HG02678 (cell line): Measurements from ENCODE around the gene FAT1.

Experiments
- ATAC-seq: cut with Tn5 transposase; IDR thresholded peaks from one replicate; pipeline ENCODE4 v1.9.1; 2021; ENCODE audit warnings: mild to moderate bottlenecking, moderate library complexity; ENCODE audit not compliant: unreplicated experiment

The FAT1 gene

GRCh38 chr4:186701788-186702187 is 21.9 kb downstream of the FAT1 start:
- no peak for ATAC-seq

- no peak for ATAC-seq
Observed at GRCh38 chr4:186701273-186701672, 22.4 kb downstream of the FAT1 start.

DNA sequence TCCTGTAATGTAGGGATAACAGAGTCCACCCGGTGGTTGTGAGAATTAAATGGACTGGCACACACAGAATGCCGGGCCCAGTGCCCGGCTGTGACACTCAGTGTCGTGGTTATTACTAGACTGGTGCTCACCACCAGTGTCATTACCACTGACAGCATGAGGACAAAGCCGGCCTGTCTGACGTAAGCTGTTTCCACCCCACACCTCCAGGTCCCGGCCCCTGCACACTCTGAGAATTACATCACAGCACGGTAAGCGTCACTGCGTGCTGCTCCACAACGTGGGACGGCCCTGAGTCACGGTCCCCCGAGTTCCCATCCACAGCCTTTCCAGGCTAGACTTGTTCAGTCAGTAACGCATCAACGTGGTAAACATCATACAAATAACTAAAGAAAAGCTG is 22.9 kb downstream of the FAT1 start:
- ATAC-seq, result no peak

DNA sequence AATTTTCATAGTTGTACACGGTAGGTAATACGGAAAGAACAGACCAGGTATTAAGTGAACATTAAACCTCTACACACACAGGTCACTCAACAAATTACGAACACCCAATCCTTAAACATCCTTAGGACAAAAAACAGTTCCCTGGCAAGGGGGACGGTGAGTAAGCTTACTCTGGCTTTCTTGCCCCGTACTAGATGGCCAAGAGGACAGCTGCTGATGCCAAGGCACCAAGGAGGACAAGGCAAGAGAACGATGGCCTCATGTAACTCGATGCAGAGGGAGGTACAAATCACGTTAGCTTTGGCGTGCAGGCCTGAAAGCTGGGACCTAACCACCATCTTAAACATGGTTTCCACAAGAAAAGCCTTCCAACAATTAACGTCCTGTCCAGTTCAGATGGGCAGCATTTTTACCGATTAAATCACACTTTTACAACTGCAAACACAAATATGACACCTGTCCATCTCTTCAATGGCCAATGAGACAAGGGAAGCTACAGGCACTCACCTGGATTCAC is 23.7 kb downstream of the FAT1 start:
- ATAC-seq, result no peak

DNA sequence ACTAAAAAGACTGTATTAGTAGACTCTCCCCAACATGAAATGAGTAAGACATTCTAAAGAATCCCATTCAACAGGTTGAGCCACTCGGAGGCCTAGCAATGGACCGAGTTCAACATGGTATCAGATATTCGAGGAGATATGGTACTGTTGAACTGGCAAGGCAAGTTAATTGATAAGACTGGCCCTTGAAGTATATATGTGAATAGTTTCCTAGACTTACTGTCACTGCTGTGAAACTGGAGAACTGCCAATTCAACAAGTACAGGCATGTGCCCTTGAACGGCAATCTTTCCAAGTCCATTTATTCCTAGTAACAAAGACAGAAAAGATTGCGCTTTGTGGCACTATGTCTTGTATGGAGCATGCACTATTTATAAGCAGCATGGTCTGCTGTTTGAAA is 24.4 kb downstream of the FAT1 start:
- no peak for ATAC-seq

DNA sequence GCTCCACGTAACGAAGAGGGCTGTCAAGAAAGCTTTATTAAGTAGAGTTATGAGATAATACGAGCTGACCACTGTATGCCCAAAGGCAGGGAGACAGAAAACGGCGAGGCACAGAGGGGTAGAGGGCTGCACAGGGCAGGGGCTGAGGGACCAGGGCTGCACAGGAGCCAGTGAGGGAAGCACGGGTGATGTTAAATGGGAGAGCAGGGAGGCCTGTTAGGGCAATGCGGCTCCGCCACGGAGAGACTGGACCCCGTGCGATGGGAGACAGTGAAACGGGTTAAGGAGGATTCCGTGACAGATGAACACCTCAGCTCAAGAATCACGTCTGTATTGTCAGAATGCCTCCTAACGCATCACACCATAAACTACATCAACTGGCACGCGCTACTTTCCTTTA is 25.1 kb downstream of the FAT1 start:
- ATAC-seq, result no peak

GRCh38 chr4:186698028-186698427 is 25.6 kb downstream of the FAT1 start:
- ATAC-seq, result no peak

DNA sequence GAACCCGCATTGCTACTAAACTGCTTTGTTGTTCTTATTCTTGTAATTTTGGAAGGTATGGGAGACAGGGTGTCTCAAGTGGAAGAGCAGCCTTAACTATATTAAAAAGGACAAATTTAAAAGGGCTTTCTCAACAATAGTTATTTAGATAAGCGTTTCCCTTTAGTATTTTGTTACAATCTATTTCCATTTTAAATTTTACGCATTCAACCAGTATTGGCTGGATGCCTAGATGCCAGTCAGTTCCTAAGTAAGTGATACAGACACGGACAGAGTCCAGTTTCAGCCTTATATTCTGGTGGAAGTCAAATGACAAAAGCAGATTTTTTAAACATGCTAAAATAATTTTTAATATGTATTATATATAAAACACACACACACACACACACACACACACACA is 28.3 kb downstream of the FAT1 start:
- ATAC-seq, result no peak

GRCh38 chr4:186693894-186694293 is 29.8 kb downstream of the FAT1 start:
- ATAC-seq, result no peak

DNA sequence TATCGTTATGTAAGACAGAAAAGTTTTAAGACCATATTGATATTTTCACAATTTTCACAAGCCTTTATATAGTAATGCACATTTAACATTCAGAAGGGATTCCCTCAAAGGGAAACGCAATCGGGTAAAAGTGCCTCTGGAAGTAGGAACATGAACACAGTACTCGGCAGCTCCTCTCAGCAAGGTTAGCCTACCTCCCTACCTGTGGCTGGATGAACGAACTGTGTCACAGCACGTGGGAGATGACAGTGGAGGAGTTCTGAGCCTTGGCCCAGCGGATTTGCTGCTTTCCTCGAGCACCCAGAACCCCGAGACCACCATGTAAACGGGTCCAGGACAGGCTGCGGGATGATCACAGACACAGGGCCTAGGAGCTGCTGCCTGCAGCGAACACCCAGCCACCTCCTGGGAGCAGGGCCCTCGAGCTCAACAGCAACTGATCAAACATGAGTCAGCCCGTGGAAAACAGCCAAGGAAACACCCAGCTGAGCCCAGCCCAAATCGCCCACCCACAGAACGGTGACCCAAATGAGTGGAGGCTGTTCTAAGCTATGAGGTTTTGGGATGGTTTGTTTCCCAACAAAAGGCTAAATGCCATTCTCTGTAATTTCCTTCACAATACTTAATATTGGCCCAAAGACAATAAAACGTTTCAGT is 30.4 kb downstream of the FAT1 start:
- no peak for ATAC-seq

DNA sequence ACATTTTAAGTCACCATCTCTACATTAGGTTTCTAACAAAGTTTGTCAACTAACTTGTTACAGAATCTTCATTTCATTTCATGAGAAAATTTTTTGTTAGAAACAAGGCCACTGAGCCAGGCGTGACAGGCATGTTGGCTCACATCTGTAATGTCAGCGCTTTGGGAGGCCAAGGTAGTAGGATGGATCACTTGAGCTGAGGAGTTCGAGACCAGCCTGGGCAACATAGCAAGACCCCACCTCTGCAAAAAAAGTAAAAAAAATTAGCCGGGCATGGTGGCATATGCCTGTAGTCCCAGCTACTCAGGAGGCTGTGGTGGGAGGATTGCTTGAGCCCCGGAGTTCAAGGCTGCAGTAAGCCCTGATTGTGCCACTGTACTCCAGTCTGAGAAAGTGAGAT is 32.3 kb downstream of the FAT1 start:
- no peak for ATAC-seq

- ATAC-seq, result no peak
Observed at GRCh38 chr4:186689476-186689875, 34.2 kb downstream of the FAT1 start.

DNA sequence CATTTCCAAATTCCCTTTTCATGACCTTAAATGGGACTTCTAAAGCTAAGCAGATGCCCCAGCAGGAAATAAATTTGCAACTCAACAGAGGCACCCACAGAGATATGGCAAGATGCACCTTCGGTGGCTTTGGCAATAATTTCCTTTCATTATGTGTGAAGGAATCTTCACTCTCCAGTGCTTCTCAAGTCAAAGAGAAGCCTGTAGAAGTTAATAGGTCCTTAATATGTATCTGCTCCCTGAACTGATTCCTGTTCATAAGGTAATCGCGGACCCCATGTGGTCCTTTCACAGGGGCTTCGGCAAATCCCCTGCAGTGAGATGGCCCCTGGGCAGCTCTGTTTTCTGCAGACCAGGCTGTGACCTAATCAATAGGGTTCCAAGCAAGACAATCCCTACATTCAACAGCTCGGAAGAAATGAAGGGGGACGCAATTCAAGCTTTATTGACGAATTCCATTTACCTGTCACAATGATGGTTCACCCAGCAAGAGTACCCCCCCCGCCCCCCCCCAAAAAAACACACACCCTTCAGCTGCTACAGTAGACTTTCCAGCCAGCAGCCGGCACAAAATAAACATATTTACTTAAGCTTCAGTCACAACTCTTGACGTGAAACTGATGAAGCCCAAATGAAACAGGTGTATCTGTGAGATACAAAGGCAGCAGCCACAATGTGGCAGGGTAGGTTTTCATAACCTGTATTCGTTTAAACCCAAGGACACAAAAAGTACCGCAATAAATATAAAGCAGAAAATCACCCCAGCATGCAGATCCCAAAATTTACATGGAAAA is 35.3 kb downstream of the FAT1 start:
- ATAC-seq, result no peak

GRCh38 chr4:186687265-186687664 is 36.4 kb downstream of the FAT1 start:
- ATAC-seq, result no peak

DNA sequence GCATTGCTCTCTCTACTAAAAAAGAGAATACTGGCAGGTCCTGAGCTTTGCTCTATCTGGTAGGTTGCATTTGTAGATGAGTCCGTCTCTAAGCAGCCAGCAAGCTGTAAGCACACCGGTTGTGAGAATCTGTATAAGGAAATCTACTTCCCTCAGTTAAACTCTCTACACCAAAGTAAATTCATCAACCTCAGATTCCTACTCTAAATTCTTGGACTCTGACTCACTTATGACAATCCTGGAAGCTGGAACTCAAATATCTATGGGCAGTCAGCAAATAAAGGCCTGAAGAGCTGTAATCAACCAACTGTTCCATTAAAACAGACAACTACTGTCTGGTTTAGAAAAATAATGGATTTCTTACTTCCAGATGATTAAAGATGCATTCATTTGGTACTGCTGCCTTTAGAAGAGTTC is 37.9 kb downstream of the FAT1 start:
- ATAC-seq, result no peak

DNA sequence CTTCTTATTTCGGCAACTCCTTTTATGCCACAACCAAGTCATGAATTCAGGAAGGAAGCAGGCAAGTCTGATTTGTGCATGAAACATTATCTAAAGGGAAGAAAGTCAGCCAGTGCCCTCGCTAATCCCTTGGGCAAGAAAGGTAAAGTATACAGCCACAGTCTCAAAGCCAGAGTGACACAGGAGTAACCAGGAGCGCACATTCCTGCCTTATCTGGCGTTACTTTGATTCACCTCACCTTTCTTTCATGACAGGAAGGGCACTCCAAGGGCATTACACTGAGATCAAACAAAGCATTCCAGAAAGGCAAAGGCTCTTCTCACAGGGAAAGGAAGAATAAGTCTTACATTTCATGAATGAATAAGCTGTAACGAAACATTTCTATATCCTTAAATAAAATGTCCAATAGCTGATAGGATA is 38.8 kb downstream of the FAT1 start:
- no peak for ATAC-seq

GRCh38 chr4:186684220-186684619 is 39.4 kb downstream of the FAT1 start:
- no peak for ATAC-seq

- ATAC-seq, result no peak
Observed at GRCh38 chr4:186680641-186681040, 43.0 kb downstream of the FAT1 start.

DNA sequence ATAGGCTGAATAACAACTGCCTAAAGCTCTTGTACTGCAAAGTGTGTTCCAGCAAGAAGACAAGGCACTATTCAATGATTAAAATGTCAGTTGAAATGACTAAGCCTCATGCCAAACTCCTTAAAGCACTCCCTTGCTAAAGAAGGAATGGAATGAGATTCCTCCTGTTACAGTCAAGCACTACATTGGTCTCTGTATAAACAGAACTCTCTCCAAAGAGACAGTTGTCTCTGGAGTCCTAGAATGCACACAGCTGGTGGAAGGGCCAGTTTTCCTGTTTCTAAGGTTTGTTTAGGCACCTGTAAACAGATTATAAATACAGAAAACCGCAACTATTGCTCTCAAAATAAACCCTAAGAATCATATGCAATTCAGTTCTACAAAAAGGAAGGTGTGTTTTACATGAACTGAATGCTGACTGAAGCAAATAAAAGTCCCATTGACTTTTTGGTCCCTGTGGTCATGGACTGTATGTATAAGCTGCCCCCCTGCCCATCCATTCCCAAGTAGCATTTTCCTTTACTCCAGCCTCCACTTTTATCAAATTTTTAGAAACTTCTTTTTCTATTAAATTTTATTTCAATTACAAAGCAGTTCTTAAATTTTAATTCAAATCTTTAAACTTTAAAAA is 47.0 kb downstream of the FAT1 start:
- no peak for ATAC-seq

DNA sequence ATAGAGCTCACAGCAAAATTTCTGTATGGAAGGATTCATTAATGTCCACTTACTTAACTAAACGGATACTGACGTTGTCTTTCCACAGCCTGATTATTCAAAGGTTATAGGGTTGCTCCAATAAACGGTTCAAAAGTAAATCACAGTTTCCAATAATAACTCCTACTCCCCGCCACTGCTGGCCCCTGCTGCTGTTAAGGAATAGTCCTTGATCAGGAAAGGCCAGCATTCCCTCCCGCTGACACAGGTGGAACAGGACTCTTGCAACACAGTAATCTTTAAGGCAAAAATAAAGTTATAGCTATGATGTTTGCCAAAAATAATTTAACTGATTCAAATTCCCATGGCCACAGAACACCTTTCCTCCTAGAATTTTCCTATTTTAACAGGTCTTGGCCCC is 53.9 kb downstream of the FAT1 start:
- ATAC-seq, result no peak

DNA sequence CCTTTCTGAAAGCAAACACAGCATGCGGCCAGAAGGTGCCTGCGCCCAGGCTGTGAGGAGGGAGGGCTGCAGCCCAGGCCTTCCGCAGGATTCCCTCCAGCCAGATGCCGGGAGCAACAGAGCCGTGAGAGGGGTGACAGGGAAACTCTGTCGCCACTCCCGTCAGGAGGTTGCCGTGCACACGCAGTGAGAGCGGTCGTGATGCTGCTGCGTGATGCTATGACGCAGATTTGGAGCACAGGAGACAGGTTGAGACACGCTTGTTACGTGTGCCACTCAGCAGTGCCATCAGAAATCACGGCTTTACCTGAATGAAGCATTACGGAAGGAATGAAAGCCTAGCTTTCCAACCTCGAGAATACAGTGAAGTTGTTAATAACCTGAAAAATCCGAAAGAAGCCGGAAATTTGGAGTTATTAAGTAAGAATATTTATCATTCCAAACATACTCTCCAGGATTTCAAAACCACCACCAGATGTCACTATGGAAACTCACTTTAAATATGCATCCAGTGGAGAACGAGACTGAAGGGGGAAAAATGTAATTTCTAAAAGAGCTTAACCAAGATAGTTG is 54.4 kb downstream of the FAT1 start:
- ATAC-seq, result no peak

DNA sequence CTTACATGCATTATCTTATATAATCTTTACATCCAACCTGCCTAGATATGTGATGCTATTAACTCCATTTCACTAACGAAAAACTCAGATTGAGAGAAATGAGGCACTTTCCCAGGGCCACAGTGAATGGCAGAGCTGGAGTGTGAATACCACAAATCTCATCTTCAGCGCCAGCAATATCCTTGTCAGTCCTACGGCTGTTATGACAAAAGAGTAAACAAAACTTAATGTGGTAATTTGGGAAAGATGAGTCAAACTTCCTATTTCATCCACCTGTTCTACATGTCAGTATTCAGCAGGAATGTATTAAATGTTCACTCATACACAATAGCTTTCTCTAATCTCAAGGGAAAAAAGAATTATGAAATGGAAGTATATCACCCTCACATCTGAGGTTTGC is 56.9 kb downstream of the FAT1 start:
- no peak for ATAC-seq
